ENCODE data around the gene PHGDH. TPM values are rescaled to one million over a fixed set of nuclear protein-coding genes. Genes with fewer than 3 reads are reported as not detected.
A peak's percentile ranks its signal among the peaks of the same experiment; 100 is the strongest.

Gene PHGDH
- total and polyA plus RNA-seq, 8 donors, result 2.3 to 45.8 (median 25.6) TPM

DNA sequence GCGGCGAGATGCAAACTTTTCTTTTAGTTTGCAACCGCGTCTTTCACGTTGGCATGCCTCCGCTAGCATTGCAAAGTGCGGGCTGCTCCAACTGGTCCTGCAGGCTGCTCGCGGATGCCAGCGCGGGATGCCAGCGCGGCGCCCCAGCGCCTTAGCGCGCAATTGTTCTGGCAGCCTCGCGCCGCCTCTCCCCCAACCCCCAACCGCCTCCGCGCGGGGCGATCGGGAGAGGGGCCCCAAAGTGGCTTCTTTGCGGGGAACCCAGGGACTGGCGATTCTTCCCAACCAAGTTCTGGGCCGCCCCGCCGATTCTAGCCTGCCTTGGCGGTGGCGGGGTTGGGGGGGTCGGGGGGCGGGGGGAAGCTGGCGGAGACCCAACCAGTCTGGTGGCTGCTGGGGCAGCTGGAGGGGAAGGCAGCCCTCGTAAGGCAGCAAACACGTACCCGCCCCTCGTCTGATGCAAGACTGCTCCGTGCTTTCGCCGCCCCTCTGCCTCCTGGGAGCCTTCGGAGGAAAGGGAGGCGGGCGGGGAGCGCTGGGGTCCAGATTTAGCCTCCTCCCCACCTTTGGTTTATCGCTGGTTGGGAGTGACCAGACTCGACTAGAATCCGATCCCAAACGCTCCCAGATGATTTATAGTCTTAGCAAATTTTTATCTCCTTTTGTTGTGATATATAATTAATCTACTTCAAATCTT lies 756 bp downstream of the PHGDH start:
- Histone ChIP-seq H3K36me3 (no peaks in the 10 kb centered on the region), H3K9me3 (no peaks in the 10 kb centered on the region), H3K27me3 (peaks cover 0 to 16% (median 0%) of the 10 kb centered on the region in 3 donors), H3K4me3 (peak overlapping the region; percentile 58 to 76 (median 68)), H3K4me1 (peaks cover 15 to 42% (median 29%) of the 10 kb centered on the region in 4 donors), H3K27ac (peak overlapping the region; percentile 54 to 87 (median 83))
- DNase-seq, result peak; percentile 64 to 95
- WGBS, 5 donors, result 1 to 2% (median 1%) methylated on average over 36 to 50 of the region's 51 CpGs
- intact Hi-C loops (cut with DNase I; ENCODE audit: low total_unique reads), result no loop called here
- TF ChIP-seq POLR2AphosphoS5 (IDR thresholded peaks at IDR 0.05) (peak in 2 of 3 donors; percentile 4 to 54), POLR2A (IDR thresholded peaks at IDR 0.05) (no peak)

DNA sequence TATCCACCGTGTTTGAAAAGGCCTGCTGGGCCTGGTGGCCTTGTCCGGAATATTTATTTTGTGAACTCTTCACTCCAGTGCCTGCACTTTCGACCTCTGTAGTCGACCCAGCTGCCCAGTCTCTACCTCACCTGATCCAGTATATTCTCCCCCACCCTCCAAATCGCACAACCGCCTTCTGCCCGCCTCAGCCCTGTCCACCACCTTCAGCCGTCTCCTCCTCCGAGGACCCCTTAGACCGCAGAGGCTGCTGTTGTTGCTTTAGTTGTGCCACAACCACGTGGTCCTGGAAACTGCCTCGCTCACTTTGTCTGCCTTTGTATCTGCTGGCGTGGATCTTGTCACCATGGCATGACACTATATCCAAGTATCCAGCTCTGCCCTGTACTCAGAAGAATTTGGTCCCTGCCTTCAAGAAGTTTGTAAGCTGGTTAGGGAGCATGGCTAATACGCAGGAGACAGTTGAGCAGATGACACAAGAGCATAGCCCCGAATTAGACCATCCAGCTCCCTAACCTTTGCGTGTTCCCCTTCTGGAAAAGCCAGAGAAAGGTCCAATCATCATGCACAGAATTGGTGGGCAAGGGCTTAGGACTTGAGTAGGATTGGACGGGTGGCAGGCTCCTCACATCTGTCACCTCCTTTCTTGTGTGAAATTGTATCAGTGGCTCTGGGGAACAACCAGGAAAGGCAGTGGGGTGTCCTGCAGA lies 1.5 kb downstream of the PHGDH start:
- WGBS, 5 donors, result 33 to 41% (median 36%) methylated on average over 17 of the region's 17 CpGs
- H3K9me3 ChIP-seq, result no peaks in the 10 kb centered on the region
- TF ChIP-seq POLR2AphosphoS5 (IDR thresholded peaks at IDR 0.05) (no peak), EP300 (IDR thresholded peaks at IDR 0.05) (no peak), POLR2A (IDR thresholded peaks at IDR 0.05) (no peak)
- TF ChIP-seq, protein P1, sequence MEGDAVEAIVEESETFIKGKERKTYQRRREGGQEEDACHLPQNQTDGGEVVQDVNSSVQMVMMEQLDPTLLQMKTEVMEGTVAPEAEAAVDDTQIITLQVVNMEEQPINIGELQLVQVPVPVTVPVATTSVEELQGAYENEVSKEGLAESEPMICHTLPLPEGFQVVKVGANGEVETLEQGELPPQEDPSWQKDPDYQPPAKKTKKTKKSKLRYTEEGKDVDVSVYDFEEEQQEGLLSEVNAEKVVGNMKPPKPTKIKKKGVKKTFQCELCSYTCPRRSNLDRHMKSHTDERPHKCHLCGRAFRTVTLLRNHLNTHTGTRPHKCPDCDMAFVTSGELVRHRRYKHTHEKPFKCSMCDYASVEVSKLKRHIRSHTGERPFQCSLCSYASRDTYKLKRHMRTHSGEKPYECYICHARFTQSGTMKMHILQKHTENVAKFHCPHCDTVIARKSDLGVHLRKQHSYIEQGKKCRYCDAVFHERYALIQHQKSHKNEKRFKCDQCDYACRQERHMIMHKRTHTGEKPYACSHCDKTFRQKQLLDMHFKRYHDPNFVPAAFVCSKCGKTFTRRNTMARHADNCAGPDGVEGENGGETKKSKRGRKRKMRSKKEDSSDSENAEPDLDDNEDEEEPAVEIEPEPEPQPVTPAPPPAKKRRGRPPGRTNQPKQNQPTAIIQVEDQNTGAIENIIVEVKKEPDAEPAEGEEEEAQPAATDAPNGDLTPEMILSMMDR (IDR thresholded peaks at IDR 0.05), result no peak
- no peaks in the 10 kb centered on the region for H3K36me3 ChIP-seq
- peaks cover 0 to 16% (median 0%) of the 10 kb centered on the region in 3 donors for H3K27me3 ChIP-seq
- peak overlapping the region; percentile 6 to 87 (median 83) for H3K27ac ChIP-seq
- intact Hi-C loops (cut with DNase I; ENCODE audit: low total_unique reads), result no loop called here
- peak in 1 of 2 donors; percentile 60 for DNase-seq
- H3K4me1 ChIP-seq, result peaks cover 15 to 42% (median 29%) of the 10 kb centered on the region in 4 donors
- peak overlapping the region; percentile 58 to 76 (median 68) for H3K4me3 ChIP-seq

DNA sequence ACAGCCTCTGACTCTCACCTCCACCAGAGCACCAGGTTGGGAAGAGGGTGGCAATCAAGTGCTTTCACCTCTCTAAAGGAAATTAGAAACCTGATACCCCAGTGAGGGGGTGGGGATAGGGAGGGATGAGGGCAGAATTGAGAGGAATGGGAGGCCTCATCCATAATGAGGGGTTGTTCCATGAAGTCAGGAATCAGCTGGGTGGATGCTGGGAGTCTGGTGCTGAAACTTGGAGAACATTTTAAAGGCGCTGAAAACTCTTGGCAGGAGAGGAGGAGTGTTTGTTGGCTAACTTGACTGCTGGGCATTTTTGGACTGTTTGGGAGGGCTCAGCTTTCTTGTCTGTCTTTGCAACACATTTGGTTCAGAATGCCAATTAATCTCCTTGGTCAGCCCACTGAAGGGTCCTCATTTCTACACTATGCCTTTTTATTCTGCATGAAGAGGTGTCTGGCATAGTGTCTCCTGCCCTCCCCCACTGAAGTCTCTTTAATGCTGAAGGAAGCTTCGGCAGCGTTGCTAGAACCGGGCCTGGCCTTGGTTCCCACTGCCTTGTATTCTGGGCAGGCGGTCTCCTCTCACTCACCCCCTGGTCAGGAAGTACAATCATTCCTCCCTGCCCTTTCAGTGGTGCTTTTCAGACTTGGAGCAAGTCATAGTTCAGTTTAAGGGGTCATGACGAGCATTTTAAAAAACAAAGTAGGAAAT lies 2.2 kb downstream of the PHGDH start:
- H3K9me3 ChIP-seq, result no peaks in the 10 kb centered on the region
- peaks cover 15 to 42% (median 30%) of the 10 kb centered on the region in 4 donors for H3K4me1 ChIP-seq
- TF ChIP-seq EP300 (IDR thresholded peaks at IDR 0.05) (no peak), POLR2A (IDR thresholded peaks at IDR 0.05) (no peak), POLR2AphosphoS5 (IDR thresholded peaks at IDR 0.05) (no peak)
- TF ChIP-seq, protein P1 (IDR thresholded peaks at IDR 0.05), result no peak
- H3K36me3 ChIP-seq, result no peaks in the 10 kb centered on the region
- DNase-seq, result peak in 1 of 2 donors; percentile 61
- peak overlapping the region in 4 of 5 donors; percentile 78 to 87 (median 84) for H3K27ac ChIP-seq
- 48 to 81% (median 72%) methylated on average over 6 of the region's 6 CpGs for WGBS, 5 donors
- intact Hi-C loops (cut with DNase I; ENCODE audit: low total_unique reads), result no loop called here
- peaks cover 0 to 16% (median 0%) of the 10 kb centered on the region in 3 donors for H3K27me3 ChIP-seq
- H3K4me3 ChIP-seq, result peak overlapping the region in 1 of 4 donors; percentile 76

DNA sequence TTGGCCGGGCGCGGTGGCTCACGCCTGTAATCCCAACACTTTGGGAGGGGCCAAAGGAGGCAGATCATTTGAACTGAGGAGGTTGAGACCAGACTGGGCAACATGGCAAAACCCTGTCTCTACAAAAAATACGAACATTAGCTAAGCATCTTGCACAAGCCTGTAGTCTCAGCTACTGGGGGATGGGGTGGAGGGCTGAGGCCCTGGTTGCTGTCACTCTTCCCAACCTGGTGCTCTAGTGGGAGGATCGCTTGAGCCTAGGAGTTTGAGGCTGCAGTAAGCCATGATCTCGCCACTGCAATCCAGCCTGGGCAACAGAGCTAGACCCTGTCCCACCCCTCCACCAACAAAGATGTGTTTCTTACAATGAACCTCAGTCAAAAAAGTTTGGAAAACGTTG lies 2.8 kb downstream of the PHGDH start:
- TF ChIP-seq POLR2AphosphoS5 (IDR thresholded peaks at IDR 0.05) (no peak), POLR2A (IDR thresholded peaks at IDR 0.05) (no peak), EP300 (IDR thresholded peaks at IDR 0.05) (no peak)
- TF ChIP-seq, protein P1 (IDR thresholded peaks at IDR 0.05), result no peak
- peaks cover 15 to 42% (median 32%) of the 10 kb centered on the region in 4 donors for H3K4me1 ChIP-seq
- WGBS, 5 donors, result 75 to 86% (median 82%) methylated on average over 8 of the region's 8 CpGs
- no peak for DNase-seq
- intact Hi-C loops (cut with DNase I; ENCODE audit: low total_unique reads), result no loop called here
- H3K4me3 ChIP-seq, result no peak overlapping the region
- H3K27me3 ChIP-seq, result peaks cover 0 to 16% (median 0%) of the 10 kb centered on the region in 3 donors
- no peaks in the 10 kb centered on the region for H3K36me3 ChIP-seq
- H3K9me3 ChIP-seq, result no peaks in the 10 kb centered on the region
- peak overlapping the region in 3 of 5 donors; percentile 78 to 87 (median 83) for H3K27ac ChIP-seq
